IMR-90 (cell line): ENCODE measurements around the gene LPO. TPM values are rescaled to one million over a fixed set of nuclear protein-coding genes. Genes with fewer than 3 reads are reported as not detected.

Source experiments
- ATAC-seq: fragments of 200-7000 bp; cut with Tn5 transposase; 2 replicates; pipeline ENCODE4 v1.9.1; 2020; ENCODE audit warnings: low read depth, mild to moderate bottlenecking, moderate library complexity
- BruUV-seq: library from RNA; stranded (reverse); fragments of 400-500 nt; replicated peaks from 2 replicates; lab custom pipeline; 2021; lab: Mats Ljungman, UMichigan
- CTCF ChIA-PET: fragments of 300-600 bp; formaldehyde crosslinking; extraction: SDS; loops from one replicate; lab custom pipeline; 2021; ENCODE audit warnings: antibody characterized with exemption; lab: Yijun Ruan, JAX
- POLR2A ChIA-PET: fragments of 300-600 bp; sonication (Branson Sonifier 250); formaldehyde crosslinking; loops from one replicate; lab custom pipeline; 2022; ENCODE audit warnings: antibody characterized with exemption; ENCODE audit not compliant: unreplicated experiment; lab: Charles Lee
- DNase-seq: peaks from one replicate; pipeline ENCODE4 v3.0.0; 2013
- H2AFZ ChIP-seq: replicated peaks from 2 replicates; pipeline ENCODE3; 2013; ENCODE audit warnings: low read length, mild to moderate bottlenecking; ENCODE audit not compliant: poor library complexity
- H2AK5ac ChIP-seq: 2 replicates; pipeline ENCODE4 v1.6.1; 2013; ENCODE audit warnings: low read depth, low read length, inconsistent platforms
- H2AK9ac ChIP-seq: replicated peaks from 2 replicates; pipeline ENCODE3; 2013; ENCODE audit warnings: mild to moderate bottlenecking, low read depth, low read length, moderate library complexity; ENCODE audit not compliant: poor library complexity
- H2BK120ac ChIP-seq: 2 replicates; pipeline ENCODE4 v1.6.1; 2013; ENCODE audit warnings: low read depth, low read length, inconsistent platforms
- H2BK15ac ChIP-seq: 3 replicates; pipeline ENCODE4 v1.6.1; 2013; ENCODE audit warnings: low read depth, low read length, inconsistent platforms
- H2BK20ac ChIP-seq: 2 replicates; pipeline ENCODE4 v1.6.1; 2013; ENCODE audit warnings: low read depth, mild to moderate bottlenecking, inconsistent platforms, low read length, moderate library complexity
- H2BK5ac ChIP-seq: 2 replicates; pipeline ENCODE4 v1.6.1; 2013; ENCODE audit warnings: mild to moderate bottlenecking, low read depth, low read length, inconsistent platforms; ENCODE audit not compliant: poor library complexity, severe bottlenecking
- H3K14ac ChIP-seq: replicated peaks from 2 replicates; pipeline ENCODE4 v1.6.1; 2013; ENCODE audit warnings: low read depth, low read length, inconsistent platforms
- H3K18ac ChIP-seq: 2 replicates; pipeline ENCODE4 v1.6.1; 2013; ENCODE audit warnings: low read depth, low read length, control low read depth
- H3K23ac ChIP-seq: 2 replicates; pipeline ENCODE4 v1.6.1; 2013; ENCODE audit warnings: low read depth, low read length, inconsistent platforms
- H3K27ac ChIP-seq: 2 replicates; pipeline ENCODE4 v1.5.1; 2013; ENCODE audit warnings: mild to moderate bottlenecking, control low read depth, low read length; ENCODE audit not compliant: insufficient read depth
- H3K27me3 ChIP-seq: 2 replicates; pipeline ENCODE4 v1.6.1; 2013; ENCODE audit warnings: low read length; ENCODE audit not compliant: control insufficient read depth, insufficient read depth
- H3K36me3 ChIP-seq: 2 replicates; pipeline ENCODE4 v1.6.1; 2013; ENCODE audit warnings: low read length, mixed read lengths; ENCODE audit not compliant: control insufficient read depth, insufficient read depth
- H3K4ac ChIP-seq: 2 replicates; pipeline ENCODE4 v1.6.1; 2013; ENCODE audit warnings: low read depth, low read length, inconsistent platforms
- H3K4me1 ChIP-seq: 2 replicates; pipeline ENCODE4 v1.6.1; 2013; ENCODE audit warnings: low read length, mixed read lengths; ENCODE audit not compliant: control insufficient read depth, insufficient read depth
- H3K4me2 ChIP-seq: 2 replicates; pipeline ENCODE4 v1.6.1; 2013; ENCODE audit warnings: low read depth, mild to moderate bottlenecking, control low read depth, low read length, moderate library complexity
- H3K4me3 ChIP-seq: 2 replicates; pipeline ENCODE4 v1.5.1; 2013; ENCODE audit warnings: low read depth, mild to moderate bottlenecking, control low read depth, low read length, moderate library complexity; ENCODE audit not compliant: insufficient read depth
- H3K56ac ChIP-seq: 2 replicates; pipeline ENCODE4 v1.6.1; 2013; ENCODE audit warnings: low read length, inconsistent platforms; ENCODE audit not compliant: insufficient read depth; ENCODE audit errors: extremely low read depth
- H3K79me1 ChIP-seq, 2 experiments: 2 replicates each; pipeline ENCODE4 v1.6.1; 2013; ENCODE audit warnings: low read length in 2 of 2, inconsistent platforms in 1 of 2, low read depth in 1 of 2
- H3K9ac ChIP-seq: 2 replicates; pipeline ENCODE4 v1.6.1; 2013; ENCODE audit warnings: low read depth, low read length, control low read depth
- H3K9me1 ChIP-seq: 2 replicates; pipeline ENCODE4 v1.6.1; 2013; ENCODE audit warnings: low read length, inconsistent platforms; ENCODE audit not compliant: insufficient read depth
- H3K9me3 ChIP-seq: 2 replicates; pipeline ENCODE4 v1.6.1; 2013; ENCODE audit warnings: low read length; ENCODE audit not compliant: control insufficient read depth, insufficient read depth
- H4K20me1 ChIP-seq: 2 replicates; pipeline ENCODE4 v1.6.1; 2013; ENCODE audit warnings: low read length, inconsistent platforms; ENCODE audit not compliant: insufficient read depth
- H4K5ac ChIP-seq: 2 replicates; pipeline ENCODE4 v1.6.1; 2013; ENCODE audit warnings: mild to moderate bottlenecking, low read depth, low read length, control low read depth
- H4K8ac ChIP-seq, 2 experiments: 2 replicates each; pipeline ENCODE4 v1.6.1; 2013; ENCODE audit warnings: low read depth in 2 of 2, low read length in 2 of 2, control low read depth in 1 of 2, inconsistent platforms in 1 of 2
- H4K91ac ChIP-seq: 2 replicates; pipeline ENCODE4 v1.6.1; 2013; ENCODE audit warnings: low read depth, low read length, inconsistent platforms; ENCODE audit not compliant: insufficient read depth
- NFE2L2 ChIP-seq: fragments of 150-350 bp; IDR thresholded peaks from 2 replicates; pipeline ENCODE4 v1.6.1; 2016; ENCODE audit warnings: low read depth, mild to moderate bottlenecking, low read length
- RAD21 ChIP-seq: IDR thresholded peaks from 2 replicates; pipeline ENCODE4 v1.6.1; 2012; ENCODE audit warnings: low read length, improper control_type of control experiment
- WGBS, 2 experiments: methylation state at CpG; one replicate each; pipeline versions ENCODE4 v1.1.5 to v1.1.7; 2013; ENCODE audit warnings: missing lambda C conversion rate in 2 of 2; ENCODE audit not compliant: insufficient read length in 1 of 2; ENCODE audit errors: extremely low coverage in 2 of 2; 5-methylcytosine and 5-hydroxymethylcytosine counted together
- dilution Hi-C: fragments of 300-500 bp; cut with HindIII; formaldehyde crosslinking; loops from one replicate; pipeline ENCODE4 v1.14.3; 2018; ENCODE audit warnings: low sequenced_read_pairs; ENCODE audit not compliant: unreplicated experiment
- in situ Hi-C: fragments of 300-500 bp; cut with MboI; formaldehyde crosslinking; loops from 3 replicates; pipeline ENCODE4 v1.14.3; 2019; ENCODE audit warnings: low sequenced_read_pairs, inconsistent platforms, mixed read lengths
- intact Hi-C: fragments of 100-400 bp; cut with micrococcal nuclease; formaldehyde crosslinking; loops from 2 replicates; pipeline ENCODE4 v1.10.0; 2022
- polyA plus RNA-seq, 3 experiments: library from polyadenylated mRNA; depleted of rRNA; stranded (reverse); fragments of >200 nt; gene quantifications; 2 replicates each; pipeline ENCODE4 v1.2.3, GENCODE V29; 2012; ENCODE audit warnings: low replicate concordance in 1 of 3
- total RNA-seq: library from RNA; depleted of rRNA; stranded (reverse); fragments of >200 nt; gene quantifications from 2 replicates; pipeline ENCODE4 v1.2.3, GENCODE V29; 2012
- TF ChIP-seq, protein P1 (sequence below): fragments of 150-350 bp; IDR thresholded peaks from 2 replicates; pipeline ENCODE4 v1.6.1; 2017; ENCODE audit warnings: mild to moderate bottlenecking, antibody characterized with exemption, low read length, low read depth
- TF ChIP-seq, protein P2 (sequence below): fragments of 150-350 bp; IDR thresholded peaks from 2 replicates; pipeline ENCODE4 v1.6.1; 2016; ENCODE audit warnings: low read depth, mild to moderate bottlenecking, low read length, moderate library complexity, borderline replicate concordance

LPO gene
- total and polyA plus RNA-seq, 2 of the 4 experiments (the other 2 are of a cell fraction) = not detected

DNA sequence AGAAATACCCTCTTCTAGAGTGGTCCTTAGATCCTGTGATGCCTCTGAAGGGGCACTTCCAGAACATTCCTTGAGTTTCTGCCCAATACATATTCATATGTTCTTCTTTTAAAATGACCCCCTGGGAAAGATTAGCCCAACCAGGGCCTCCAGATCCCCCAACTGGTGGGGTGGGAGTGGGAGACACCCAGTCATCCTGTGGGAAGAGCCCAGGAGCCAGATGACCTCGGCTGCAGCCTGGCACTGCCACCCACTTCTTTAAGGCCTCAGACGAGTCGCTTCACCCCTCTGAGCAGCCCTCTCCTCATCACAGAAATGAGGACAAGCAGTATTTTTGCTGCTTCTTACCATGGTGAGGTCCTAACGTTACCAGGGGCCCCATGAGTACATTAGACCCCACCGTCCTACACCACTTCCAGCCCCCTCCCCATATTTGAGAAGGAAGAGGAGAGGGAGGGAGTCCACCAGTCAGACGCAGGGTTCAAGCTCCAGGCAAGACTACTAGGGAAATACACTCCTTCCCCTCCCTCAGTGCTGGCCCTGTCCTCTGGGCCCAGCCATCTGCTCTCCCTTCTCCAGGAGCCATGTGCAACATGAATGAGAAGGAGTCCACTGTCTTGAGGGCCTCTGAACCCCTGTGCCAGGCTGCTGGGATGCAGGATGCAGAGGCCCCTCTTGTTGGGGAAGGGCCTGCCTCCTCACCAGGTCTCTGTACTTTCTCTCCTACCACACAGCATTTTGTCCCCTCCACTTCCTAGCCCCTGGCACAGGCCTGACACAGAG, 30.6 kb downstream of the LPO start:
- no peak overlapping the region for H2BK5ac ChIP-seq
- H3K27me3 ChIP-seq = peaks cover 4% of the 10 kb centered on the region
- dilution Hi-C loops (no loop called here), in situ Hi-C loops (no loop called here), intact Hi-C loops (no loop called here)
- no peak overlapping the region for H3K9ac ChIP-seq
- H3K4ac ChIP-seq = no peak overlapping the region
- H3K9me3 ChIP-seq = no peaks in the 10 kb centered on the region
- no peak overlapping the region for H3K14ac ChIP-seq
- H3K4me3 ChIP-seq = no peak overlapping the region
- H2AK5ac ChIP-seq = no peak overlapping the region
- BruUV-seq = no TSS peak
- POLR2A ChIA-PET = no interaction called here
- H2BK15ac ChIP-seq = no peak overlapping the region
- no peak overlapping the region for H3K18ac ChIP-seq
- H3K56ac ChIP-seq = no peak overlapping the region
- no peak overlapping the region for H4K5ac ChIP-seq
- no CpG with 5 or more reads among the region's 6 CpGs for WGBS, 2 experiments
- H3K9me1 ChIP-seq = no peaks in the 10 kb centered on the region
- no peak overlapping the region for H2AFZ ChIP-seq
- no peak overlapping the region for H2AK9ac ChIP-seq
- ATAC-seq (no peak), DNase-seq (no peak)
- no peak overlapping the region for H2BK20ac ChIP-seq
- H4K91ac ChIP-seq = no peak overlapping the region
- TF ChIP-seq, protein P1, sequence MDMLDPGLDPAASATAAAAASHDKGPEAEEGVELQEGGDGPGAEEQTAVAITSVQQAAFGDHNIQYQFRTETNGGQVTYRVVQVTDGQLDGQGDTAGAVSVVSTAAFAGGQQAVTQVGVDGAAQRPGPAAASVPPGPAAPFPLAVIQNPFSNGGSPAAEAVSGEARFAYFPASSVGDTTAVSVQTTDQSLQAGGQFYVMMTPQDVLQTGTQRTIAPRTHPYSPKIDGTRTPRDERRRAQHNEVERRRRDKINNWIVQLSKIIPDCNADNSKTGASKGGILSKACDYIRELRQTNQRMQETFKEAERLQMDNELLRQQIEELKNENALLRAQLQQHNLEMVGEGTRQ = no peak
- TF ChIP-seq, protein P2, sequence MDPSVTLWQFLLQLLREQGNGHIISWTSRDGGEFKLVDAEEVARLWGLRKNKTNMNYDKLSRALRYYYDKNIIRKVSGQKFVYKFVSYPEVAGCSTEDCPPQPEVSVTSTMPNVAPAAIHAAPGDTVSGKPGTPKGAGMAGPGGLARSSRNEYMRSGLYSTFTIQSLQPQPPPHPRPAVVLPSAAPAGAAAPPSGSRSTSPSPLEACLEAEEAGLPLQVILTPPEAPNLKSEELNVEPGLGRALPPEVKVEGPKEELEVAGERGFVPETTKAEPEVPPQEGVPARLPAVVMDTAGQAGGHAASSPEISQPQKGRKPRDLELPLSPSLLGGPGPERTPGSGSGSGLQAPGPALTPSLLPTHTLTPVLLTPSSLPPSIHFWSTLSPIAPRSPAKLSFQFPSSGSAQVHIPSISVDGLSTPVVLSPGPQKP = no peak
- no peak for TF ChIP-seq RAD21
- TF ChIP-seq NFE2L2 = no peak
- no peak overlapping the region for H3K27ac ChIP-seq
- H3K79me1 ChIP-seq = no peaks in the 10 kb centered on the region
- no peak overlapping the region for H4K8ac ChIP-seq
- H2BK120ac ChIP-seq = no peak overlapping the region
- CTCF ChIA-PET = interaction anchor here (1.2 kb wide), 1 partner anchor 19 kb away, joined by 3 read pairs; no protein-coding TSS in a partner anchor
- no peaks in the 10 kb centered on the region for H4K20me1 ChIP-seq
- no peak overlapping the region for H3K23ac ChIP-seq
- H3K4me1 ChIP-seq = no peaks in the 10 kb centered on the region
- no peak overlapping the region for H3K4me2 ChIP-seq
- no peaks in the 10 kb centered on the region for H3K36me3 ChIP-seq
